IMR-90 (cell line): ENCODE results near the gene ANKH. TPM values are rescaled to one million over a fixed set of nuclear protein-coding genes. Genes with fewer than 3 reads are reported as not detected.

Experiments
- ATAC-seq: fragments of 200-7000 bp; cut with Tn5 transposase; 2 replicates; pipeline ENCODE4 v1.9.1; 2020; ENCODE audit warnings: low read depth, mild to moderate bottlenecking, moderate library complexity
- BruUV-seq: library from RNA; stranded (reverse); fragments of 400-500 nt; replicated peaks from 2 replicates; lab custom pipeline; 2021; lab: Mats Ljungman, UMichigan
- CTCF ChIA-PET: fragments of 300-600 bp; formaldehyde crosslinking; extraction: SDS; loops from one replicate; lab custom pipeline; 2021; ENCODE audit warnings: antibody characterized with exemption; lab: Yijun Ruan, JAX
- POLR2A ChIA-PET: fragments of 300-600 bp; sonication (Branson Sonifier 250); formaldehyde crosslinking; loops from one replicate; lab custom pipeline; 2022; ENCODE audit warnings: antibody characterized with exemption; ENCODE audit not compliant: unreplicated experiment; lab: Charles Lee
- DNase-seq: peaks from one replicate; pipeline ENCODE4 v3.0.0; 2013
- H2AFZ ChIP-seq: replicated peaks from 2 replicates; pipeline ENCODE3; 2013; ENCODE audit warnings: low read length, mild to moderate bottlenecking; ENCODE audit not compliant: poor library complexity
- H2AK5ac ChIP-seq: 2 replicates; pipeline ENCODE4 v1.6.1; 2013; ENCODE audit warnings: low read depth, low read length, inconsistent platforms
- H2AK9ac ChIP-seq: replicated peaks from 2 replicates; pipeline ENCODE3; 2013; ENCODE audit warnings: mild to moderate bottlenecking, low read depth, low read length, moderate library complexity; ENCODE audit not compliant: poor library complexity
- H2BK120ac ChIP-seq: 2 replicates; pipeline ENCODE4 v1.6.1; 2013; ENCODE audit warnings: low read depth, low read length, inconsistent platforms
- H2BK15ac ChIP-seq: 3 replicates; pipeline ENCODE4 v1.6.1; 2013; ENCODE audit warnings: low read depth, low read length, inconsistent platforms
- H2BK20ac ChIP-seq: 2 replicates; pipeline ENCODE4 v1.6.1; 2013; ENCODE audit warnings: low read depth, mild to moderate bottlenecking, inconsistent platforms, low read length, moderate library complexity
- H2BK5ac ChIP-seq: 2 replicates; pipeline ENCODE4 v1.6.1; 2013; ENCODE audit warnings: mild to moderate bottlenecking, low read depth, low read length, inconsistent platforms; ENCODE audit not compliant: poor library complexity, severe bottlenecking
- H3K14ac ChIP-seq: replicated peaks from 2 replicates; pipeline ENCODE4 v1.6.1; 2013; ENCODE audit warnings: low read depth, low read length, inconsistent platforms
- H3K18ac ChIP-seq: 2 replicates; pipeline ENCODE4 v1.6.1; 2013; ENCODE audit warnings: low read depth, low read length, control low read depth
- H3K23ac ChIP-seq: 2 replicates; pipeline ENCODE4 v1.6.1; 2013; ENCODE audit warnings: low read depth, low read length, inconsistent platforms
- H3K27ac ChIP-seq: 2 replicates; pipeline ENCODE4 v1.5.1; 2013; ENCODE audit warnings: mild to moderate bottlenecking, control low read depth, low read length; ENCODE audit not compliant: insufficient read depth
- H3K27me3 ChIP-seq: 2 replicates; pipeline ENCODE4 v1.6.1; 2013; ENCODE audit warnings: low read length; ENCODE audit not compliant: control insufficient read depth, insufficient read depth
- H3K36me3 ChIP-seq: 2 replicates; pipeline ENCODE4 v1.6.1; 2013; ENCODE audit warnings: low read length, mixed read lengths; ENCODE audit not compliant: control insufficient read depth, insufficient read depth
- H3K4ac ChIP-seq: 2 replicates; pipeline ENCODE4 v1.6.1; 2013; ENCODE audit warnings: low read depth, low read length, inconsistent platforms
- H3K4me1 ChIP-seq: 2 replicates; pipeline ENCODE4 v1.6.1; 2013; ENCODE audit warnings: low read length, mixed read lengths; ENCODE audit not compliant: control insufficient read depth, insufficient read depth
- H3K4me2 ChIP-seq: 2 replicates; pipeline ENCODE4 v1.6.1; 2013; ENCODE audit warnings: low read depth, mild to moderate bottlenecking, control low read depth, low read length, moderate library complexity
- H3K4me3 ChIP-seq: 2 replicates; pipeline ENCODE4 v1.5.1; 2013; ENCODE audit warnings: low read depth, mild to moderate bottlenecking, control low read depth, low read length, moderate library complexity; ENCODE audit not compliant: insufficient read depth
- H3K56ac ChIP-seq: 2 replicates; pipeline ENCODE4 v1.6.1; 2013; ENCODE audit warnings: low read length, inconsistent platforms; ENCODE audit not compliant: insufficient read depth; ENCODE audit errors: extremely low read depth
- H3K79me1 ChIP-seq, 2 experiments: 2 replicates each; pipeline ENCODE4 v1.6.1; 2013; ENCODE audit warnings: low read length in 2 of 2, inconsistent platforms in 1 of 2, low read depth in 1 of 2
- H3K9ac ChIP-seq: 2 replicates; pipeline ENCODE4 v1.6.1; 2013; ENCODE audit warnings: low read depth, low read length, control low read depth
- H3K9me1 ChIP-seq: 2 replicates; pipeline ENCODE4 v1.6.1; 2013; ENCODE audit warnings: low read length, inconsistent platforms; ENCODE audit not compliant: insufficient read depth
- H3K9me3 ChIP-seq: 2 replicates; pipeline ENCODE4 v1.6.1; 2013; ENCODE audit warnings: low read length; ENCODE audit not compliant: control insufficient read depth, insufficient read depth
- H4K20me1 ChIP-seq: 2 replicates; pipeline ENCODE4 v1.6.1; 2013; ENCODE audit warnings: low read length, inconsistent platforms; ENCODE audit not compliant: insufficient read depth
- H4K5ac ChIP-seq: 2 replicates; pipeline ENCODE4 v1.6.1; 2013; ENCODE audit warnings: mild to moderate bottlenecking, low read depth, low read length, control low read depth
- H4K8ac ChIP-seq, 2 experiments: 2 replicates each; pipeline ENCODE4 v1.6.1; 2013; ENCODE audit warnings: low read depth in 2 of 2, low read length in 2 of 2, control low read depth in 1 of 2, inconsistent platforms in 1 of 2
- H4K91ac ChIP-seq: 2 replicates; pipeline ENCODE4 v1.6.1; 2013; ENCODE audit warnings: low read depth, low read length, inconsistent platforms; ENCODE audit not compliant: insufficient read depth
- CEBPB ChIP-seq: IDR thresholded peaks from 2 replicates; pipeline ENCODE4 v1.6.1; 2012; ENCODE audit warnings: low read depth, low read length, improper control_type of control experiment
- ELK1 ChIP-seq: fragments of 150-350 bp; IDR thresholded peaks from 2 replicates; pipeline ENCODE4 v1.6.1; 2016; ENCODE audit warnings: low read depth, mild to moderate bottlenecking, low read length, moderate library complexity, borderline replicate concordance
- POLR2A ChIP-seq: IDR thresholded peaks from 2 replicates; pipeline ENCODE4 v1.6.1; 2012; ENCODE audit warnings: mild to moderate bottlenecking, low read depth, low read length
- RAD21 ChIP-seq: IDR thresholded peaks from 2 replicates; pipeline ENCODE4 v1.6.1; 2012; ENCODE audit warnings: low read length, improper control_type of control experiment
- SMC3 ChIP-seq: fragments of 150-350 bp; IDR thresholded peaks from 2 replicates; pipeline ENCODE4 v1.6.1; 2016; ENCODE audit warnings: low read depth, mild to moderate bottlenecking, antibody characterized with exemption, low read length, moderate library complexity
- WGBS, 2 experiments: methylation state at CpG; one replicate each; pipeline versions ENCODE4 v1.1.5 to v1.1.7; 2013; ENCODE audit warnings: missing lambda C conversion rate in 2 of 2; ENCODE audit not compliant: insufficient read length in 1 of 2; ENCODE audit errors: extremely low coverage in 2 of 2; 5-methylcytosine and 5-hydroxymethylcytosine counted together
- dilution Hi-C: fragments of 300-500 bp; cut with HindIII; formaldehyde crosslinking; loops from one replicate; pipeline ENCODE4 v1.14.3; 2018; ENCODE audit warnings: low sequenced_read_pairs; ENCODE audit not compliant: unreplicated experiment
- in situ Hi-C: fragments of 300-500 bp; cut with MboI; formaldehyde crosslinking; loops from 3 replicates; pipeline ENCODE4 v1.14.3; 2019; ENCODE audit warnings: low sequenced_read_pairs, inconsistent platforms, mixed read lengths
- intact Hi-C: fragments of 100-400 bp; cut with micrococcal nuclease; formaldehyde crosslinking; loops from 2 replicates; pipeline ENCODE4 v1.10.0; 2022
- polyA plus RNA-seq, 3 experiments: library from polyadenylated mRNA; depleted of rRNA; stranded (reverse); fragments of >200 nt; gene quantifications; 2 replicates each; pipeline ENCODE4 v1.2.3, GENCODE V29; 2012; ENCODE audit warnings: low replicate concordance in 1 of 3
- total RNA-seq: library from RNA; depleted of rRNA; stranded (reverse); fragments of >200 nt; gene quantifications from 2 replicates; pipeline ENCODE4 v1.2.3, GENCODE V29; 2012

Gene ANKH
- total and polyA plus RNA-seq, 2 of the 4 experiments (the other 2 are of a cell fraction): 5.2 to 17.2 TPM

GRCh38 chr5:14693070-14693469, 178.5 kb downstream of the ANKH start:
- H3K14ac ChIP-seq: no peak overlapping the region
- DNase-seq: no peak
- H2BK120ac ChIP-seq: no peak overlapping the region
- H3K9me3 ChIP-seq: peaks cover 6% of the 10 kb centered on the region
- in situ Hi-C loops (no loop called here), intact Hi-C loops (no loop called here), dilution Hi-C loops (no loop called here)
- no peak overlapping the region for H4K8ac ChIP-seq
- H2AK5ac ChIP-seq: no peak overlapping the region
- peaks cover 10% of the 10 kb centered on the region for H3K9me1 ChIP-seq
- TF ChIP-seq RAD21 (no peak), SMC3 (no peak), ELK1 (no peak), CEBPB (peak; percentile 39; the same call in 1 of the 2 replicates), POLR2A (no peak)
- H4K20me1 ChIP-seq: no peaks in the 10 kb centered on the region
- peaks cover 8 to 25% of the 10 kb centered on the region in 2 experiments for H3K79me1 ChIP-seq
- ChIA-PET POLR2A (no interaction called here), CTCF (no interaction called here)
- no peak overlapping the region for H3K9ac ChIP-seq
- peaks cover 41% of the 10 kb centered on the region for H3K36me3 ChIP-seq
- no CpG with 5 or more reads among the region's 5 CpGs for WGBS, 2 experiments
- no peak overlapping the region for H4K91ac ChIP-seq
- H3K4me3 ChIP-seq: no peak overlapping the region
- H3K4ac ChIP-seq: no peak overlapping the region
- no peak overlapping the region for H2AK9ac ChIP-seq
- no peak overlapping the region for H2BK20ac ChIP-seq
- no peak overlapping the region for H3K18ac ChIP-seq
- H2BK5ac ChIP-seq: no peak overlapping the region
- no peaks in the 10 kb centered on the region; the same call in 1 of the 2 replicates for H3K4me1 ChIP-seq
- H2BK15ac ChIP-seq: no peak overlapping the region
- no peak overlapping the region for H3K23ac ChIP-seq
- no peaks in the 10 kb centered on the region for H3K27me3 ChIP-seq
- H3K4me2 ChIP-seq: no peak overlapping the region
- H3K56ac ChIP-seq: no peak overlapping the region
- ATAC-seq: no peak
- no TSS peak for BruUV-seq
- no peak overlapping the region for H2AFZ ChIP-seq
- H4K5ac ChIP-seq: no peak overlapping the region
- no peak overlapping the region for H3K27ac ChIP-seq
